Right renal cortex interstitium (tissue), 3 donors: ENCODE measurements around the gene SACM1L. TPM values are rescaled to one million over a fixed set of nuclear protein-coding genes. Genes with fewer than 3 reads are reported as not detected.
"Not testable (repeated sequence)": the region's sequence is repeated elsewhere in the genome, so short reads cannot be mapped to it uniquely, and the experiment has no call there.

Experiments
- DNase-seq, 3 donors: peaks; one replicate each; pipeline ENCODE4 v3.0.0-alpha.2; 2013; ENCODE audit warnings: low read depth in 3 of 3, low spot score in 2 of 3
- polyA plus RNA-seq, 3 donors: library from polyadenylated mRNA; unstranded; fragments of 120-200 nt; gene quantifications; one replicate each; pipeline ENCODE4 v1.2.1, GENCODE V29; 2013; ENCODE audit not compliant: insufficient read length in 3 of 3

Gene SACM1L
- polyA plus RNA-seq, 3 donors, result 58.6 to 61.4 (median 58.8) TPM

- DNase-seq, result no peak
Measured at GRCh38 chr3:45666757-45667431, 22.3 kb upstream of the SACM1L start.

GRCh38 chr3:45667569-45667934 lies 21.6 kb upstream of the SACM1L start:
- no peak for DNase-seq

- no peak for DNase-seq
Measured at GRCh38 chr3:45670436-45670835, 18.8 kb upstream of the SACM1L start.

- no peak for DNase-seq
Measured at GRCh38 chr3:45670991-45671390, 18.2 kb upstream of the SACM1L start.

- DNase-seq, result no peak
Measured at GRCh38 chr3:45673273-45673672, 15.9 kb upstream of the SACM1L start.

- DNase-seq, result no peak
Measured at GRCh38 chr3:45676325-45677032, 12.7 kb upstream of the SACM1L start.

- DNase-seq, result no peak
Measured at GRCh38 chr3:45677033-45677446, 12.2 kb upstream of the SACM1L start.

GRCh38 chr3:45677841-45678240 lies 11.4 kb upstream of the SACM1L start:
- no peak for DNase-seq

- no peak for DNase-seq
Measured at GRCh38 chr3:45679805-45680204, 9.4 kb upstream of the SACM1L start.

GRCh38 chr3:45681221-45681620 lies 8.0 kb upstream of the SACM1L start:
- DNase-seq, result no peak

GRCh38 chr3:45681846-45682245 lies 7.3 kb upstream of the SACM1L start:
- DNase-seq, result no peak

- DNase-seq, result no peak
Measured at GRCh38 chr3:45682311-45682710, 6.9 kb upstream of the SACM1L start.

GRCh38 chr3:45682786-45683185 lies 6.4 kb upstream of the SACM1L start:
- no peak for DNase-seq

GRCh38 chr3:45683417-45684326 lies 5.5 kb upstream of the SACM1L start:
- DNase-seq, result no peak

- no peak for DNase-seq
Measured at GRCh38 chr3:45684327-45684892, 4.8 kb upstream of the SACM1L start.

- DNase-seq, result not testable (repeated sequence)
Measured at GRCh38 chr3:45685722-45686121, 3.5 kb upstream of the SACM1L start.

GRCh38 chr3:45686850-45687249 lies 2.3 kb upstream of the SACM1L start:
- DNase-seq, result no peak

- no peak for DNase-seq
Measured at GRCh38 chr3:45687828-45688193, 1.4 kb upstream of the SACM1L start.

GRCh38 chr3:45688194-45688881 lies 858 bp upstream of the SACM1L start:
- DNase-seq, result peak in 2 of 3 donors; percentile 41 to 47

GRCh38 chr3:45689787-45690145 lies 570 bp downstream of the SACM1L start:
- DNase-seq, result no peak
